Anterior cingulate cortex (tissue), 58 donors: ENCODE results near the gene CEP170B.
"Not testable (repeated sequence)": the region's sequence is repeated elsewhere in the genome, so short reads cannot be mapped to it uniquely, and the experiment has no call there.

Experiments
- DNase-seq, 58 donors: peaks; one replicate each; lab custom pipeline; 2025; lab: John Stamatoyannopoulos, UW

The CEP170B gene

DNA sequence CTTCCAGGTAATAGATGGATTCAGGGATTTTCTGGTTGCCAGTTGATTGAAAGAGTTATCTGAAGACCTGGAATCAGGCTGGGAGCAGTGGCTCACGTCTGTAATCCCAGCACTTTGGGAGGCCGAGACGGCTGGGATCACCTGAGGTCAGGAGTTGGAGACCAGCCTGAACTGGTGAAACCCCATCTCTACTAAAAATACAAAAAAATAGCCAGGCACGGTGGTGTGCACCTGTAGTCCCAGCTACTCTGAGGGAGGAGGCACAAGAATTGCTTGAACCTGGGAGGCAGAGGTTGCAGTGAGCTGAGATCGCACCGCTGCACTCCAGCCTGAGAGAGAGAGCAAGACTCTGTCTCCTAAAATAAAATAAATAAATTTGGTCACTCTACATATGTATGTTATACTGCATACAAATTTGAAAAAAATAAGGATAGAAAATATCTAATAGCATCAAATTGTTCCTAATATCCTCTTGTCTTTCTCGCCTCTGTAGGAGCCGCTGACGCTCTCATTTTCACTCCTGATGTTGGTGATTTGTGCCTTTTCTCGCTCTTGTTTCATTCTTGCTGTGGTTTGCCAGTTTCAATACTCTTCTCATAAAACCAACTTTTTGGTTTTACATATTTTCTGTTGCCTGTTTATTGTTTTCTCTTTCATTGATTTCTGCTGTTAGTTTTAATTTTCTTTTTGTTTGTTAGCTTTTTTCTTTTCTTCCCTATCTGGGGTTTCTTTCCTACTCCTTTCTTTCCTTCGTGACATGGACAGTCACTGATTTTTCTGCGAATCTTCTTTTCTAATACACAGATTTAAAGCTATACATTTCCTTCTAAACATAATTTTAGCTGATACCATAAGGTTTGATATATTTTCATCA, 35.8 kb downstream of the CEP170B start:
- no peak for DNase-seq

- no peak for DNase-seq
Observed at GRCh38 chr14:104903990-104904389, 38.9 kb downstream of the CEP170B start.

DNA sequence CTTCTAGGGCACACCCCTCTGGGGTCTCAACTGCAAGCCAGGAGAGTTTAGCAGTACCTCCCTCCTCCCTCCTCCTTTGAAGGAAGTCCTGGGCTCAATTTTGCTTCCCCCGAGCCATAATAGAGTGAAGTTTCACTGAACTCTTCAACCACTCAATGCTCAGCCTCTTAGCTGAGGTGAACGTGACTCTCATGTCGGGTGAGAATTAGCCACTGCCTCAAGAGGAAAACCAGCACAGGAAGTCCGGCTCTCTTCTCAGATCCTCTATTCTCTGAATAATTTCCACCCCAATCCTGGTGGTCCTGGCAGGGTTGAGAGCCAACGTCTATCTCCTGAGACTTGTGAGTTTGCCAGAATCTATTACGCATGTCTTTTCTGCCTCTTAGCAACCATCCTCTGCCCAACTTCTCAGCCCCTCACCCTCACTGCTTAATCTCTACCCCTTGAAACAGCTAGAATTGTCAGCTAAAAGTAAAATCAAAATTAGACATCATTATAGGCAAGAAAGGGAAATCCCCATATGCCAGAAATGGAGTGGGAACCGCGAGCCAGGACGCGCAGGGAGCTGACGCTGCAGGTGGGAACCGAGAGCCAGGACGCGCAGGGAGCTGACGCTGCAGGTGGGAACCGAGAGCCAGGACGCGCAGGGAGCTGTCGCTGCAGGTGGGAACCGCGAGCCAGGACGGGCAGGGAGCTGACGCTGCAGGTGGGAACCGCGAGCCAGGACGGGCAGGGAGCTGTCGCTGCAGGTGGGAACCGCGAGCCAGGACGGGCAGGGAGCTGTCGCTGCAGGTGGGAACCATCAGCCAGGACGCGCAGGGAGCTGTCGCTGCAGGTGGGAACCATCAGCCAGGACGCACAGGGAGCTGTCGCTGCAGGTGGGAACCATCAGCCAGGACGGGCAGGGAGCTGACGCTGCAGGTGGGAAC, 39.8 kb downstream of the CEP170B start:
- DNase-seq = not testable (repeated sequence)

DNA sequence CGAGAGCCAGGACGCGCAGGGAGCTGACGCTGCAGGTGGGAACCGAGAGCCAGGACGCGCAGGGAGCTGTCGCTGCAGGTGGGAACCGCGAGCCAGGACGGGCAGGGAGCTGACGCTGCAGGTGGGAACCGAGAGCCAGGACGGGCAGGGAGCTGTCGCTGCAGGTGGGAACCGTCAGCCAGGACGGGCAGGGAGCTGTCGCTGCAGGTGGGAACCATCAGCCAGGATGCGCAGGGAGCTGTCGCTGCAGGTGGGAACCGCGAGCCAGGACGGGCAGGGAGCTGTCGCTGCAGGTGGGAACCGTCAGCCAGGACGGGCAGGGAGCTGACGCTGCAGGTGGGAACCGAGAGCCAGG, 40.5 kb downstream of the CEP170B start:
- not testable (repeated sequence) for DNase-seq

DNA sequence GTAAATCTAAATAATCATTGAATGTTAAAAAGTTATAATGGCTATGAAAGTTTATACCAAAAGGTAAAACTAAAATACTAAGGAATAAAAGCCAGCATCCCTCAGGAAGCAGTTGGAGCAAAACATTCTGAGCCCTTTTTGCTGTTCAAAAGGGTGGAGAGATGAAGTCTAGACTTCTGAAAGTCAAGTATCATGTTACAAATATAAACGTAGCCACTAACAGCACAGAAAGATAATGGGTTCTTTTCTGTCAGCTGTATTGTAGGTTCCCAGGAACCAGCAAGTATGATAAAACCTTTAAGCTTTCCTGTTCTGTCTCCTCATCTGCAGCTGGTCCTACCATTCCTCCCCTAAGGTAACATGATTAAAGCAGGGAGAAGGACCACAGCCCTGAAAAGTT, 43.2 kb downstream of the CEP170B start:
- DNase-seq = no peak

- no peak for DNase-seq
Observed at GRCh38 chr14:104912053-104912452, 47.0 kb downstream of the CEP170B start.

GRCh38 chr14:104913435-104913834, 48.4 kb downstream of the CEP170B start:
- DNase-seq = no peak

DNA sequence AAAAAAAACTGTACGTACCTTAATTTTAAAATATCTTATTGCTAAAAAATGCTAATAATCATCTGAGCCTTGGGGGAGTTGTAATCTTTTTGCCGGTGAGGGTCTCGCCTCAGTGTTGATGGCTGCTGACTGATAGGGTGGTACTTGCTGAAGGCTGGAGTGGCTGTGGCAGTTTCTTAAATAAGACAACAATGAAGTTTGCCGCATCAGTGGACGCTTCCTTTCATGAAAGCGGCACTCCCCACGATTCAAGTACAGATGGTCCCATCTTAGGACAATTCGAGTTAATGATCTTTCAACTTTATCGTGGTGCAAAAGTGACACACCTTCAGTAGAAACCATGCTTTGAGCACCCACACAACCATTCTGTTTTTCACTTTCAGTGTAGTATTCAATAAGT, 52.0 kb downstream of the CEP170B start:
- DNase-seq = no peak

DNA sequence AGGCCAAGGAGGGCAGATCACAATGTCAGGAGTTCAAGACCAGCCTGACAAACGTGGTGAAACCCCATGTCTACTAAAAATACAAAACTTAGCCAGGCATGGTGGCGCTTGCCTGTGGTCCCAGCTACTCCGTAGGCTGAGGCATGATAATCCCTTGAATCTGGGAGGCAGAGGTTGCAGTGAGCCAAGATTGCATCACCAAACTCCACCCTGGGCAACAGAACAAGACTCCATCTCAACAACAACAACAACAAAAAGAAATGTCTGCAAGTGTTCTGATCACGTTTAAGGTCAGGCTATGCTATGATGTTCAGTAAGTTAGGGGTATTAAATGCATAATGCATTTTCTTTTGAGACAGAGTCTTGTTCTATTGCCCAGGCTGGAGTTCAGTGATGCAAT, 52.9 kb downstream of the CEP170B start:
- DNase-seq = no peak

GRCh38 chr14:104919152-104919992, 54.3 kb downstream of the CEP170B start:
- not testable (repeated sequence) for DNase-seq

- no peak for DNase-seq
Observed at GRCh38 chr14:104919993-104920315, 54.9 kb downstream of the CEP170B start.

GRCh38 chr14:104923640-104924420, 58.8 kb downstream of the CEP170B start:
- no peak for DNase-seq

- no peak for DNase-seq
Observed at GRCh38 chr14:104924421-104925213, 59.5 kb downstream of the CEP170B start, which contains the start of gene PLD4. Gene PLD4, plus strand, starts transcription at chr14:104924879. Its CDS starts 2,262 bp downstream, at chr14:104927141.

GRCh38 chr14:104925214-104925854, 60.3 kb downstream of the CEP170B start:
- no peak for DNase-seq

GRCh38 chr14:104925855-104926609, 61.0 kb downstream of the CEP170B start:
- no peak for DNase-seq

- DNase-seq = peak in 1 of 58 donors; percentile 13
Observed at GRCh38 chr14:104926619-104927431, 61.8 kb downstream of the CEP170B start.

DNA sequence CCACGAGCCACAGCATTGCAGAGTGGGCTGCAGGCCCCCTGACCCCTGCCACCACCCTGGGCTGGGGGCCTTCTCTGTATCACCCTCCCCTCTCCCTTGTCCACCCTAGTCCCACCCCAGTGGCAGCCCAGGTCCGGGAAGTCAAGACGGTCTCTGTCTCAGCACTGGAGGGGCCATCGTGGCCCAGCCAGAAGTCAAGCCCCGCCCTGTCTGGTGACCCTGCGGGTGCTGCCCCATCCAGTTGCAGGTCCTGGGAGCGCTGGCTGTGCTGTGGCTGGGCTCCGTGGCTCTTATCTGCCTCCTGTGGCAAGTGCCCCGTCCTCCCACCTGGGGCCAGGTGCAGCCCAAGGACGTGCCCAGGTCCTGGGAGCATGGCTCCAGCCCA, 62.4 kb downstream of the CEP170B start:
- DNase-seq = no peak
